Raji (cell line): ENCODE data around the gene UBL4A.
A peak's percentile ranks its signal among the peaks of the same experiment; 100 is the strongest.

ENCODE experiments used
- POLR2A ChIP-seq: IDR thresholded peaks from 2 replicates; pipeline ENCODE4 v1.6.1; 2011; ENCODE audit warnings: low read depth, low read length, control low read depth; ENCODE audit not compliant: insufficient read depth

Gene UBL4A

GRCh38 chrX:154490021-154490413 lies 3.6 kb upstream of the UBL4A start:
- no peak for TF ChIP-seq POLR2A

- TF ChIP-seq POLR2A = no peak
Observed at GRCh38 chrX:154489182-154489581, 2.8 kb upstream of the UBL4A start.

GRCh38 chrX:154488336-154489075 lies 2.1 kb upstream of the UBL4A start:
- TF ChIP-seq POLR2A = no peak

- no peak for TF ChIP-seq POLR2A
Observed at GRCh38 chrX:154487518-154488290, 1.3 kb upstream of the UBL4A start.

GRCh38 chrX:154486052-154486395 lies 391 bp downstream of the UBL4A start:
- TF ChIP-seq POLR2A = no peak

DNA sequence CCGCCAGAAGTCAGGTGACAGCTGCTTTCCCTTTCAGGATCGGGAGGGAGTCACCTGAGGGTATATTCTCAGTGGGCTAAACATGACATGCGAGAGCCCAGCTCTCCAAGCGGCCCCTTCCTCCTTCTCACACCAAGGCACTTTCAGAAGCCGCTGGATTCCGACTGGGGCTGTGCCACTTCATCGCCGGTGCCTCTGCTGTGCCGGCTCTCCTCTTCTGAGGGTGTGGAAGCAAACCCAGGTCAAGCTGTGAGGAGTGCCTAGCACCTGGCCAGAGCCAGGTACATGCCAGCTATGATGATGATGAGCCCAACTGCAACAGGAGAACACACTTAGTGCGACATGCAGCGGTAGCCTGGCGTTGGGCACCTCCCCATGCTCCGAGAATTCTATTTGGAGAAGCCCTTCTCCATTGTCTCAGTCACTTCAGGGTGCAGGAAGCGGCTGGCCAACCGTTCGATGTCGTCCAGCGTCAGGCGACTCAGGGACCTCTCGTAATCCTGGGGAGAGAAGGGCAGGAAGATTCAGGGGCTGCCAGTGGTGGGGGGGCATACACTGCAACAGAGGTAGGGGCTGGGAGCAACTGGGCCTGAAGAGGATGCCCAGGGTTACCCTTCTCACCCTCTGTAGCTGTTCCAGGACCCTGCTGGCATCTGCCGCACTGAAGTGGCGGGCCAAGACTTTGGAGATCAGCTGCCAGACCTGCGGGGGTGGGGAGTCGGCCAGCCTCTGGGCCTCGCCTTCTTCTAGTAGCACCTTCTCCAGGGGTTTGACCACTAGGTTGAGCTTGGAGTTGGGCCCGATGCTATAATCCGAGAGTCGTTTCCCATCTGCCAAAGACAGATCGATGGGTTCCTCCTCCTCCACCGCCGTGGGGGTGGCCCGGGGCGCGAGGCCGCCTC lies 1.0 kb downstream of the UBL4A start:
- TF ChIP-seq POLR2A = no peak

GRCh38 chrX:154484255-154485149 lies 1.9 kb downstream of the UBL4A start:
- no peak for TF ChIP-seq POLR2A

GRCh38 chrX:154483325-154483724 lies 3.1 kb downstream of the UBL4A start:
- TF ChIP-seq POLR2A = 0 out of 2 replicates have a peak, but pooled peaks have one; percentile 26

GRCh38 chrX:154482786-154483185 lies 3.6 kb downstream of the UBL4A start:
- TF ChIP-seq POLR2A = no peak

- TF ChIP-seq POLR2A = no peak
Observed at GRCh38 chrX:154481911-154482601, 4.4 kb downstream of the UBL4A start.

DNA sequence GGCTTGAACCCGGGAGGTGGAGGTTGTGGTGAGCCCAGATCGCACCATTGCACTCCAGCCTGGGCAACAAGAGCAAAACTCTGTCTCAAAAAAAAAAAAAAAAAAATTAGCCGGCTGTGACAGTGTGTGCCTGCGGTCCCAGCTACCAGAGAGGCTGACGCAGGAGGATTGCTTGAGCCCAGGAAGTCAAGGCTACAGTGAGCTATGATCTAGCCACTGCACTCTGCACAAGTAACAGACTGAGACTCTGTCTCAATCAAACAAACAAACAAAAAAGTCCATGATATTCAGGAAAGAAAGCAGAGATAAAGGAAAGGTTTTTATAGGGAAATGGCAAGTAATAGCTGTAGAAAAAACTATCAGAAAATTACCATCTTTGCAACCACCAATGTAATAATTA lies 5.2 kb downstream of the UBL4A start:
- TF ChIP-seq POLR2A = no peak

GRCh38 chrX:154478728-154479622 lies 7.4 kb downstream of the UBL4A start, which contains the start of gene LAGE3:
TSS of gene LAGE3 (minus strand) at chrX:154479281. CDS start at chrX:154478915, 366 bp downstream.
- peak; percentile 65 for TF ChIP-seq POLR2A
